HCT116 (cell line): ENCODE data around the gene SOAT2. TPM values are rescaled to one million over a fixed set of nuclear protein-coding genes. Genes with fewer than 3 reads are reported as not detected.

ENCODE experiments used
- ATAC-seq: fragments of 200-7000 bp; cut with Tn5 transposase; 2 replicates; pipeline ENCODE4 v1.9.1; 2020; ENCODE audit warnings: mild to moderate bottlenecking, moderate library complexity
- BruUV-seq: library from RNA; stranded (reverse); fragments of 400-500 nt; replicated peaks from 2 replicates; lab custom pipeline; 2021; lab: Mats Ljungman, UMichigan
- CTCF ChIA-PET: fragments of 300-600 bp; sonication (Branson Sonifier 250); formaldehyde crosslinking; loops from one replicate; lab custom pipeline; 2021; ENCODE audit warnings: antibody characterized with exemption; lab: Charles Lee
- POLR2A ChIA-PET: fragments of 300-600, 350-600 bp; sonication (Branson Sonifier 250); formaldehyde crosslinking; loops from one replicate; lab custom pipeline; 2021; ENCODE audit warnings: antibody characterized with exemption; lab: Charles Lee
- RAD21 ChIA-PET, 2 experiments: fragments of 300-600 bp; sonication (Branson Sonifier 250); formaldehyde crosslinking; loops; one replicate each; lab custom pipeline; 2023; ENCODE audit warnings: low total read pairs in 2 of 2; ENCODE audit not compliant: uncharacterized antibody in 2 of 2, unreplicated experiment in 2 of 2, low non-redundant PET in 1 of 2; lab: Charles Lee
- DNase-seq: peaks from one replicate; pipeline ENCODE4 v3.0.0-alpha.2; 2010; ENCODE audit warnings: low read depth, low spot score
- H2AFZ ChIP-seq: fragments of 200-600 bp; shearing (Covaris generic), sonication (generic); 2 replicates; pipeline ENCODE4 v1.6.1; 2017; ENCODE audit warnings: low read depth, mixed run types, mixed read lengths, antibody characterized with exemption, low read length; ENCODE audit not compliant: poor library complexity, severe bottlenecking
- H3K27ac ChIP-seq: 2 replicates; pipeline ENCODE4 v1.5.1; 2012; ENCODE audit warnings: low read depth, low read length
- H3K27me3 ChIP-seq: fragments of 200-600 bp; sonication (generic); 2 replicates; pipeline ENCODE4 v1.6.1; 2016; ENCODE audit warnings: mixed run types, low read length, mixed read lengths; ENCODE audit not compliant: insufficient read depth
- H3K36me3 ChIP-seq, 2 experiments: fragments of 200-500 bp in 1 of 2; fragments of 200-600 bp in 1 of 2; sonication (Bioruptor generic) in 1 of 2; sonication (generic) in 1 of 2; 2 replicates each; pipeline versions ENCODE4 v1.5.1 to v1.6.1; 2014 to 2016; ENCODE audit warnings: low read length in 2 of 2, inconsistent platforms in 1 of 2, mixed read lengths in 1 of 2, mixed run types in 1 of 2; ENCODE audit not compliant: insufficient read depth in 2 of 2, control insufficient read depth in 1 of 2
- H3K4me1 ChIP-seq, 2 experiments: fragments of 200-600 bp in 1 of 2; sonication (generic) in 1 of 2; 2 replicates each; pipeline versions ENCODE4 v1.5.1 to v1.6.1; 2012 to 2017; ENCODE audit warnings: low read length in 2 of 2, inconsistent platforms in 1 of 2, mild to moderate bottlenecking in 1 of 2, mixed read lengths in 1 of 2, mixed run types in 1 of 2, moderate library complexity in 1 of 2; ENCODE audit not compliant: insufficient read depth in 2 of 2, control insufficient read depth in 1 of 2
- H3K4me2 ChIP-seq: fragments of 200-600 bp; sonication (generic); 2 replicates; pipeline ENCODE4 v1.6.1; 2017; ENCODE audit warnings: mixed run types, low read length, mixed read lengths
- H3K4me3 ChIP-seq, 2 experiments: fragments of 200-600 bp in 1 of 2; sonication (generic) in 1 of 2; replicated peaks in 1 of 2; 2 replicates each; pipeline ENCODE4 v1.5.1; 2011 to 2016; ENCODE audit warnings: low read length in 2 of 2, control low read depth in 1 of 2, low read depth in 1 of 2, mild to moderate bottlenecking in 1 of 2, mixed read lengths in 1 of 2, mixed run types in 1 of 2
- H3K79me2 ChIP-seq: fragments of 200-600 bp; sonication (generic); 2 replicates; pipeline ENCODE4 v1.6.1; 2017; ENCODE audit warnings: mild to moderate bottlenecking, mixed run types, low read length, moderate library complexity, mixed read lengths; ENCODE audit not compliant: insufficient read depth
- H3K9ac ChIP-seq: fragments of 200-600 bp; sonication (generic); 2 replicates; pipeline ENCODE4 v1.6.1; 2016; ENCODE audit warnings: low read length, mixed read lengths
- H3K9me2 ChIP-seq: fragments of 200-600 bp; sonication (generic), shearing (Covaris generic); 2 replicates; pipeline ENCODE4 v1.6.1; 2017; ENCODE audit warnings: mixed run types, mild to moderate bottlenecking, moderate library complexity; ENCODE audit not compliant: insufficient read depth
- H3K9me3 ChIP-seq, 2 experiments: fragments of 200-500 bp in 1 of 2; fragments of 200-600 bp in 1 of 2; sonication (Bioruptor generic) in 1 of 2; sonication (generic) in 1 of 2; 2 replicates each; pipeline ENCODE4 v1.6.1; 2014 to 2017; ENCODE audit warnings: low read length in 2 of 2, mixed read lengths in 2 of 2, inconsistent platforms in 1 of 2, low read depth in 1 of 2, mild to moderate bottlenecking in 1 of 2, mixed run types in 1 of 2, moderate library complexity in 1 of 2; ENCODE audit not compliant: control insufficient read depth in 1 of 2, insufficient read depth in 1 of 2
- H4K20me1 ChIP-seq: fragments of 200-600 bp; sonication (generic), shearing (Covaris generic); 2 replicates; pipeline ENCODE4 v1.6.1; 2017; ENCODE audit warnings: mixed run types, mild to moderate bottlenecking, moderate library complexity; ENCODE audit not compliant: insufficient read depth
- RAD21 ChIP-seq: IDR thresholded peaks from 2 replicates; pipeline ENCODE4 v1.6.1; 2012; ENCODE audit warnings: low read depth, mild to moderate bottlenecking
- SP1 ChIP-seq: IDR thresholded peaks from 2 replicates; pipeline ENCODE4 v1.6.1; 2012; ENCODE audit warnings: low read depth
- intact Hi-C: fragments of 100-400 bp; cut with micrococcal nuclease; formaldehyde crosslinking; loops from 2 replicates; pipeline ENCODE4 v1.10.0; 2022
- total RNA-seq: library from RNA; stranded (reverse); gene quantifications from one replicate; pipeline ENCODE4 v1.2.1, GENCODE V29; 2021; ENCODE audit not compliant: unreplicated experiment
- TF ChIP-seq, protein P1 (sequence below), 3 experiments: fragments of 200-600 bp in 1 of 3; sonication (generic) in 1 of 3; IDR thresholded peaks in 2 of 3; conservative IDR thresholded peaks in 1 of 3; 2 replicates each; pipeline ENCODE4 v1.5.1; 2012 to 2017; ENCODE audit warnings: low read depth in 2 of 3, low read length in 2 of 3, antibody characterized with exemption in 1 of 3, borderline replicate concordance in 1 of 3, control low read depth in 1 of 3, mild to moderate bottlenecking in 1 of 3, mixed read lengths in 1 of 3, mixed run types in 1 of 3, moderate library complexity in 1 of 3; ENCODE audit not compliant: insufficient read depth in 1 of 3

The SOAT2 gene
- total RNA-seq, 1 experiment from 2014 or later: 0.17 TPM

DNA sequence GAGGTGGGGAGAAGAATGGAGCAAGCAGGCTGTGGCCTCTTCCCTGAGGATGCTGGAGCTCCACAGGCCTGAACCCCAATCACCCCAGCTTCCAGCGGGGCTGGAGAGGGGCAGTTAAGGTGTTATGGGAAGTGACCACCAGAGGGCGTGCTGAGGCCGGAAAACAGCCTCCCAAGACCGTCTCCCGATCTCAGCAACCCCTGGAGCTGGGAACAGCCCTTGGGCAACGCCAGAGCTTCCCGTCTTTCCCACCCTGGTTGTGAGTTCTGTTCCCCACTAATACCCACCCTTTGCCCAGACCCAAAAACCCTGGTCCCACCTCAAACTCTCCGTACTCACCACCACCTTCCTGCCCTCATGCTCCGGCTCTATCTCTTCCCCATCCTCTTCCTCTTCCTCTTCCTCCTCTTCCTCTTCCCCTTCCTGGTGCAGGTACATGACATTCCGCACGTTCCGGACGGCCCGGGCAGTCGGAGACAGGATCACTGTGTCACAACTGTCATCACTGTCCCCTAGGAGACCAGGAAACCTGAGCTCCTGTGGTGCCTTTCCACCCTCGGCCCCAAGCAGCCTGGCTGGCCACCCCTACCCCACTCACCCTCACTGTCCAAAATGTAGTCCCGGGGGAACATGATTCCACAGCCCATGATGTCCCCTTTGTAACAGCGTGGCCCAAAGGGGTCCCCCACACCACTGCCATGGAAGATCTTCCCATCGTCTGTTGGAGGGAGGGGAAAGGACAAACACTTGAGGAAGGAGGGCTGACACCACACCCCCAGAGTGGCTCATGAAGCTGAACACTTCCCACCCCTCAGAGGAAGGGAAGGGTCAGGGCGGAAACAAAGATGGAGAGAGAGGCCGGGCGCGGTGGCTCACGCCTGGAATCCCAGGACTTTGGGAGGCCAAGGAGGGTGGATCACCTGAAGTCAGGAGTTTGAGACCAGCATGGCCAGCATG, 37.0 kb upstream of the SOAT2 start:
- Histone ChIP-seq H3K27ac (peak overlapping the region; percentile 67), H3K4me3 (peak overlapping the region in 1 of 2 experiments; percentile 18; a peak in 2 of 4 replicates), H3K9ac (peak overlapping the region; percentile 41; the same call in 1 of the 2 replicates), H2AFZ (no peak overlapping the region), H3K4me1 (peaks cover 18 to 52% of the 10 kb centered on the region in 2 experiments), H4K20me1 (peaks cover 3% of the 10 kb centered on the region; the same call in 1 of the 2 replicates), H3K9me3 (no peaks in the 10 kb centered on the region), H3K79me2 (no peaks in the 10 kb centered on the region), H3K4me2 (peak overlapping the region; percentile 62), H3K27me3 (no peaks in the 10 kb centered on the region), H3K36me3 (peaks cover 3 to 29% of the 10 kb centered on the region in 2 experiments; a peak in 3 of 4 replicates), H3K9me2 (no peaks in the 10 kb centered on the region)
- ChIA-PET RAD21 (interaction anchor here (0.6 to 3.2 kb wide), 20 partner anchors 12 to 255 kb away, joined by 3 to 30 read pairs (median 4); partner anchors contain the start of genes IGFBP6 (in 2 of the 2), SPRYD3 (in 2 of the 2) and SOAT2 (in 1 of the 2)), POLR2A (interaction anchor here (1.1 to 2.9 kb wide), 6 partner anchors 12 to 131 kb away, joined by 3 to 13 read pairs (median 3); partner anchors contain the start of genes IGFBP6 and SPRYD3), CTCF (interaction anchor here (0.7 to 3.9 kb wide), 33 partner anchors 12 to 435 kb away, joined by 3 to 110 read pairs (median 5); partner anchors contain the start of genes CSAD, EIF4B, IGFBP6 and SPRYD3)
- intact Hi-C loops: loop anchor here (1.0 to 10.0 kb wide), 3 partner anchors 33 to 219 kb away; no protein-coding TSS in a partner anchor
- peak; percentile 73 for ATAC-seq
- DNase-seq: peak; percentile 60
- BruUV-seq: no TSS peak
- TF ChIP-seq SP1: no peak
- peak; percentile 97 for TF ChIP-seq RAD21
- TF ChIP-seq, protein P1, sequence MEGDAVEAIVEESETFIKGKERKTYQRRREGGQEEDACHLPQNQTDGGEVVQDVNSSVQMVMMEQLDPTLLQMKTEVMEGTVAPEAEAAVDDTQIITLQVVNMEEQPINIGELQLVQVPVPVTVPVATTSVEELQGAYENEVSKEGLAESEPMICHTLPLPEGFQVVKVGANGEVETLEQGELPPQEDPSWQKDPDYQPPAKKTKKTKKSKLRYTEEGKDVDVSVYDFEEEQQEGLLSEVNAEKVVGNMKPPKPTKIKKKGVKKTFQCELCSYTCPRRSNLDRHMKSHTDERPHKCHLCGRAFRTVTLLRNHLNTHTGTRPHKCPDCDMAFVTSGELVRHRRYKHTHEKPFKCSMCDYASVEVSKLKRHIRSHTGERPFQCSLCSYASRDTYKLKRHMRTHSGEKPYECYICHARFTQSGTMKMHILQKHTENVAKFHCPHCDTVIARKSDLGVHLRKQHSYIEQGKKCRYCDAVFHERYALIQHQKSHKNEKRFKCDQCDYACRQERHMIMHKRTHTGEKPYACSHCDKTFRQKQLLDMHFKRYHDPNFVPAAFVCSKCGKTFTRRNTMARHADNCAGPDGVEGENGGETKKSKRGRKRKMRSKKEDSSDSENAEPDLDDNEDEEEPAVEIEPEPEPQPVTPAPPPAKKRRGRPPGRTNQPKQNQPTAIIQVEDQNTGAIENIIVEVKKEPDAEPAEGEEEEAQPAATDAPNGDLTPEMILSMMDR (IDR thresholded peaks at IDR 0.05 in 2 of 3, conservative IDR thresholded peaks at IDR 0.05 in 1 of 3; ENCODE audit: borderline replicate concordance in 1 of 3, insufficient read depth in 1 of 3, low read depth in 2 of 3, low read length in 2 of 3): peak; percentile 76 to 82 (median 82)
